HG02981 (cell line): ENCODE data around the gene CBY3.
"Not testable (repeated sequence)": the region's sequence is repeated elsewhere in the genome, so short reads cannot be mapped to it uniquely, and the experiment has no call there.

Experiments
- ATAC-seq: cut with Tn5 transposase; IDR thresholded peaks from one replicate; pipeline ENCODE4 v1.9.1; 2021; ENCODE audit warnings: mild to moderate bottlenecking, moderate library complexity; ENCODE audit not compliant: unreplicated experiment

Gene CBY3

GRCh38 chr5:179680780-179681401, at the start of gene CBY3:
TSS of gene CBY3 (minus strand) at chr5:179681034. CDS start at chr5:179680918, 116 bp downstream.
- ATAC-seq, result no peak

- no peak for ATAC-seq
Measured at GRCh38 chr5:179730356-179730755, 49.5 kb upstream of the CBY3 start.

DNA sequence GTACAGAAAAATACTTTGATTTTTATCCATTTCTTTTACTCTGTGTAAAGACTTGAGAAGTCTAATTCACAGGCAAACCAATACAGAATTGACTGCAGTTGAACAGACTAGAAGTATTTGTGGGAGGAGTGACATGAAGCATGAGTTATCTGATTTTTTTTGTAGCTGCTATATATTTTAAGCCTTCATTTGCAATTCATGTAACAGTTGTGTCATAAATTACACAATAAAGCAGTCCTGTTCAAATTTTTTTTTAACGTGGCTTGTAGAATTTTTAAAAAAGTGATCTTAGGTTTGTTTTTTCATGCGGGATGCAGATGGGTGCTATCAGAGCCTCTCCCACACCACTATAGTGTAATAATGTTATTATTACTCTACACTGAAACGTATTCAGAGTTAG, 48.9 kb upstream of the CBY3 start:
- no peak for ATAC-seq

GRCh38 chr5:179729303-179729702, 48.5 kb upstream of the CBY3 start:
- no peak for ATAC-seq

DNA sequence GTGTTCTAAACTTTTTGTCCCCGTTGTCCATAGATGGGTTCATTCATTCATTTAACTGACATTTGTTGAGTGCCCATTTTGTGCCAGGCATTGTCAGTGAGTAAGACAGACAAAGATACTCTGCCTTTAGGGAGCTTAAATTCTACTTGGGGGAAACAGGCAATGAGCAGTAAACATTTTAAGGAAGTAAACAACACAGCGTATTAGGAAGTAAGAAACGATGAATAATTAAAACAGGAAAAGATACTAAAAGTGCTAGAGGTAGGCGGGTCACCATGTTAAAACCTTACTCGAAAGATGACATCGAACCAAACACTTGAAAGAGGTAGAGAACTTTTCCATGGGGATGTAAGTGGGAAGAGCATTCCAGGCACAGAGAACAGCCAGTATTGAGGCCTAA, 46.3 kb upstream of the CBY3 start:
- no peak for ATAC-seq

DNA sequence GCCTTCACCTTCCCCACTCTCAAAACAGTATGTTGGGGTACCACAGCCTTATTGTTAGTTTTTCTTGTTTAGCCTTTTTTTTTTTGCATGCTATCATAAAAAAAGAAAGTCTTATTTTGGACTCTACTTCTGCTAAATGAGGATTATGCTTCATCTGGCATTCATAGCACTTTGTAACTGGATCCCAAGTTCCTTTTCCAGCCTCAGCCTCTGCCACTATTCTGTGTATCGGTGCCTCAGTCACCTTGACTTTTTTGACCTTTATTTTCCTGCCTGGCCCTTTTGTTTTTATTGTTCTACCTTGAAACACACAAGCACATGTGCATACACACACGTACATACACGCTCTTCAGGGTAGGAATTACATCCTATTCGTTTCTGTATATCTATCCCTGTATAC, 43.3 kb upstream of the CBY3 start:
- ATAC-seq, result no peak

DNA sequence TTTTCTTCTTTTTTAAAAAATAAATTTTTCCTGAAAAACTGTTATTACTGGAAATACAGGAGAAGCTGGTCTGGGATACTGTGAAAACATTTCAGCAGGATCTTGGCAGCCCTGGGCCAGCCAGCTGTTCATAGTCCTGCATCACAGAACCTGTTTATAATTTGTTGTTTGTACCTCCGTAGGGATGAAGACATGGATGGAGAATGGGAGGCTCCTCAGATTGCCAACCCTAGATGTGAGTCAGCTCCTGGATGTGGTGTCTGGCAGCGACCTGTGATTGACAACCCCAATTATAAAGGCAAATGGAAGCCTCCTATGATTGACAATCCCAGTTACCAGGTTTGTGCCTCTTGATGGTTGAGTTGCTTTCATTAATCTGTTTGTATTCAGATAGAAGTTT, 39.4 kb upstream of the CBY3 start:
- no peak for ATAC-seq

GRCh38 chr5:179716286-179716685, 35.5 kb upstream of the CBY3 start:
- ATAC-seq, result no peak

GRCh38 chr5:179700401-179700918, 19.6 kb upstream of the CBY3 start:
- no peak for ATAC-seq

DNA sequence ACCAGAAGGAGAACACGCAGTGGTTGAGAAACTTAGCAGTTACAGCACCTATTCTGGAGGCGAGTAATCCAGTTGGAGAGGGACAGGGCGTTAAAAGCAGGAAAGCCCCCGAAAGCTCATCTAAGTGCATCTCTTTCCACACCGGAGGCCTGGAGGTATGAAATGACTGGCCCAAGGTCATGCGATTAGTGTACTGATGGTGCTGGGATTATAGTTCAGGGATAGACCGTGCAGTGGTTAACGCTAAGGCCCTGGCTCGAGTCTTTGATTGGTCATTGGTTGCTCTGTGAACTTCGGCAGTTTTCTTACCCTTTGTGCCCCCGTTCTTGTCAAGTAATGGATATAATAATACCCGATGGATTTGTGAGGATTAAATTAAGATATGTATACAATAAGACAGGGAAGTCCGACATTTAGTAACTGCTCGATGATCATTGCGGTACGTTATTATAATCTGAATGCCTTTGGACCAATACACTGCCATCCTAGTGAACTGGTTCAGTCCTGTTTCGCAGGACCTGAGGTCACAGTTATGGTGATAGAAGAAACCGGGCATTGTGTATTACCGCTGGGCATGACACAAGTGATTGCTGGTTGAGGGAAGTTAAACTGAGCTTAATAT, 18.9 kb upstream of the CBY3 start:
- ATAC-seq, result no peak

- peak; percentile 5 for ATAC-seq
Measured at GRCh38 chr5:179698935-179699615, 18.2 kb upstream of the CBY3 start, which contains the start of gene CANX. TSS of gene CANX (plus strand) at chr5:179698967. CDS start at chr5:179705682, 6,715 bp downstream.

GRCh38 chr5:179697993-179698934, 17.4 kb upstream of the CBY3 start:
- ATAC-seq, result peak; percentile 87

GRCh38 chr5:179697543-179697942, 16.7 kb upstream of the CBY3 start:
- not testable (repeated sequence) for ATAC-seq

GRCh38 chr5:179697108-179697507, 16.3 kb upstream of the CBY3 start:
- ATAC-seq, result no peak

GRCh38 chr5:179696603-179697002, 15.8 kb upstream of the CBY3 start:
- ATAC-seq, result no peak

DNA sequence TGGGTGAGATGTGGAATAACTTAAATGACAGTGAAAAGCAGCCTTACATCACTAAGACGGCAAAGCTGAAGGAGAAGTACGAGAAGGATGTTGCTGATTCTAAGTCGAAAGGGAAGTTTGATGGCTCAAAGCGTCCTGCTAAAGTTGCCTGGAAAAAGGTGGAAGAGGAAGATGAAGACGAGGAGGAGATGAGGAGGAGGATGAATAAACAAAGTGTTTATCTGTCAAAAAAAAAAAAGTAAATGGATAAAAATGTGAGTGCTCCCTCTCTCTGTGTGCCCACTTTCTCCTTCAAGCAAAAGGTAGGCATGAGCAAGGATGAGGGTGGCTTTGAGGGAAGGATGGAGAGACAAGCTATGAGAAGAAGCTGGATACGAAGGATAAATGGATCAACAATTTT, 13.7 kb upstream of the CBY3 start:
- no peak for ATAC-seq

GRCh38 chr5:179689212-179689611, 8.4 kb upstream of the CBY3 start:
- ATAC-seq, result not testable (repeated sequence)

- ATAC-seq, result no peak
Measured at GRCh38 chr5:179680014-179680779, 637 bp downstream of the CBY3 start.

DNA sequence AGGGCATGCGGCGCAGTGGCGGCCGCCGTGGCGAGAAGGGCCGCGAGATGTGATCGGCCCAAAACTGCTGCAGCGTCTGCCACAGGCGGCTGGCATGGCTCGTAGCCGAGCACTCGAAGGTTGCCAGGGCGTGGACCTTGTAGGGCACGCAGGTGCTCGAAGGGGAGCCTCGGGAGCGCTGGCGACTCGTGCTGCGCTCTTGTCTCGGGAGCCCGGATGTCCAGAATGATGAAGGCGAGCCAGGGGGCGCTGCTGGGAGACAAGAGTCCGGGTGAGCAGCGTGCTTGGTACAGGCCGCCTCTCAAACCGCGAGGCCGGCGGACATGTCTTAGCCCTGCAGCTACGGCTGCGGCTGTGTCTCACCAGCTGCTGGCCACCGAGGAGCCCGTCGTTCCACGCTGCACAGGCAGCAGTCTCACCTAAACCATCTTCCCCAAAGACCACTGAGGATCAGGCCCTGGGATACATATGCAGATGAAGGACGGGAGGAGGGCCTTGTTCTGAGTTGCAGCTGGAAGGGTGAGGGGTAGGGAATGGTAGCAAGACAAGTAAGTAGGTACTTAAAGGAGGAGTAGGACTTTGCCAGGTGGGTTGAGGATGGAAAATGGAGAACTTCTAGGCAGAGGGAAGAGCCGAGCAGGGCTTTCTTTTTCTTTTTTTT, 1.7 kb downstream of the CBY3 start:
- peak; percentile 11 for ATAC-seq
